Measurements from ENCODE around the gene ABCC1.
"Not testable (repeated sequence)": the region's sequence is repeated elsewhere in the genome, so short reads cannot be mapped to it uniquely, and the experiment has no call there.

ABCC1 gene

GRCh38 chr16:16159662-16160061 is 210.2 kb downstream of the ABCC1 start:
- TF ChIP-seq ZFX (IDR thresholded peaks at IDR 0.05; ENCODE audit: borderline replicate concordance): no peak
- TF ChIP-seq, protein P1, sequence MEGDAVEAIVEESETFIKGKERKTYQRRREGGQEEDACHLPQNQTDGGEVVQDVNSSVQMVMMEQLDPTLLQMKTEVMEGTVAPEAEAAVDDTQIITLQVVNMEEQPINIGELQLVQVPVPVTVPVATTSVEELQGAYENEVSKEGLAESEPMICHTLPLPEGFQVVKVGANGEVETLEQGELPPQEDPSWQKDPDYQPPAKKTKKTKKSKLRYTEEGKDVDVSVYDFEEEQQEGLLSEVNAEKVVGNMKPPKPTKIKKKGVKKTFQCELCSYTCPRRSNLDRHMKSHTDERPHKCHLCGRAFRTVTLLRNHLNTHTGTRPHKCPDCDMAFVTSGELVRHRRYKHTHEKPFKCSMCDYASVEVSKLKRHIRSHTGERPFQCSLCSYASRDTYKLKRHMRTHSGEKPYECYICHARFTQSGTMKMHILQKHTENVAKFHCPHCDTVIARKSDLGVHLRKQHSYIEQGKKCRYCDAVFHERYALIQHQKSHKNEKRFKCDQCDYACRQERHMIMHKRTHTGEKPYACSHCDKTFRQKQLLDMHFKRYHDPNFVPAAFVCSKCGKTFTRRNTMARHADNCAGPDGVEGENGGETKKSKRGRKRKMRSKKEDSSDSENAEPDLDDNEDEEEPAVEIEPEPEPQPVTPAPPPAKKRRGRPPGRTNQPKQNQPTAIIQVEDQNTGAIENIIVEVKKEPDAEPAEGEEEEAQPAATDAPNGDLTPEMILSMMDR (IDR thresholded peaks at IDR 0.05): no peak
- no peak overlapping the region for H3K27ac ChIP-seq

GRCh38 chr16:16161319-16161718 is 211.9 kb downstream of the ABCC1 start:
- no peak overlapping the region for H3K27ac ChIP-seq
- TF ChIP-seq ZFX (IDR thresholded peaks at IDR 0.05; ENCODE audit: borderline replicate concordance): no peak
- TF ChIP-seq, protein P1 (IDR thresholded peaks at IDR 0.05): no peak

GRCh38 chr16:16161840-16162239 is 212.4 kb downstream of the ABCC1 start:
- H3K27ac ChIP-seq: not testable (repeated sequence)

GRCh38 chr16:16162591-16162990 is 213.2 kb downstream of the ABCC1 start:
- no peak overlapping the region for H3K27ac ChIP-seq
- TF ChIP-seq ZFX (IDR thresholded peaks at IDR 0.05; ENCODE audit: borderline replicate concordance): no peak
- TF ChIP-seq, protein P1 (IDR thresholded peaks at IDR 0.05): no peak

DNA sequence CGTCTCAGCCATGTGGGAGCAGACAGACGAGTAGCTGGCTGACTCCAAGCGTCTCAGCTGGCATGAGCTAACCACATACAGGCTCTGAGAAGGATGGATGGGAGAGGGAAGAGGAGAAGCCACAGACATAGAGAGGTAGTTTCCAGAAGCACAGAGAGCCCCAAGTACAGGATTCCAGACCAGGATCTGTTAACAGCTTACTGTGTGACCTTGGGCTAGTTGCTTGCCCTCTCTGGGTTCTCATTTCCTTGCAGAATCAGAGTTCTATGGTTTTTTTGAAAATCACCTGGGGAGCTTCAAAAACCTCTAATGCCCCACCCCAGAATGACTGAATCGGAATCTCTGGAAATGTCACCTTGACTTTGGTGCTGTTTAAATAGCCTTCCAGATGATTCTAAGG is 213.7 kb downstream of the ABCC1 start:
- H3K27ac ChIP-seq: no peak overlapping the region
- TF ChIP-seq, protein P1 (IDR thresholded peaks at IDR 0.05): no peak
- no peak for TF ChIP-seq ZFX (IDR thresholded peaks at IDR 0.05; ENCODE audit: borderline replicate concordance)

- TF ChIP-seq ZFX (IDR thresholded peaks at IDR 0.05; ENCODE audit: borderline replicate concordance): no peak
- TF ChIP-seq, protein P1 (IDR thresholded peaks at IDR 0.05): no peak
These were observed 214.2 kb downstream of the ABCC1 start for GRCh38 chr16:16163571-16163970.

GRCh38 chr16:16164243-16164642 is 214.8 kb downstream of the ABCC1 start:
- H3K27ac ChIP-seq: no peak overlapping the region
- no peak for TF ChIP-seq ZFX (IDR thresholded peaks at IDR 0.05; ENCODE audit: borderline replicate concordance)
- TF ChIP-seq, protein P1 (IDR thresholded peaks at IDR 0.05): no peak

More at GRCh38 chr16:16163571-16163970, 214.2 kb downstream of the ABCC1 start:
- H3K27ac ChIP-seq: no peak overlapping the region

GRCh38 chr16:16166085-16166484 is 216.7 kb downstream of the ABCC1 start:
- no peak overlapping the region for H3K27ac ChIP-seq
- TF ChIP-seq, protein P1 (IDR thresholded peaks at IDR 0.05): no peak
- TF ChIP-seq ZFX (IDR thresholded peaks at IDR 0.05; ENCODE audit: borderline replicate concordance): no peak

All from 22Rv1 (cell line).